ENCODE data around the gene LDAH. TPM values are rescaled to one million over a fixed set of nuclear protein-coding genes. Genes with fewer than 3 reads are reported as not detected.

Gene LDAH
- total and polyA plus RNA-seq, 2 donors (not counting 1 experiment from before 2014, with no cell fraction given), result 9.0 to 31.3 TPM

- TF ChIP-seq EZH2 (IDR thresholded peaks at IDR 0.05; ENCODE audit: borderline replicate concordance, insufficient read depth, low read depth, low read length, poor library complexity, severe bottlenecking), result no peak
- TF ChIP-seq CTCF (IDR thresholded peaks at IDR 0.05), result no peak
- Mint-ChIP-seq H3K4me3 (peak overlapping the region; percentile 23), H3K9me3 (ENCODE audit: insufficient read depth) (no peaks in the 10 kb centered on the region), H3K4me1 (peaks cover 50% of the 10 kb centered on the region), H3K27me3 (peaks cover 8% of the 10 kb centered on the region), H3K27ac (peak overlapping the region; percentile 46)
- peaks cover 3% of the 10 kb centered on the region for H3K79me2 ChIP-seq (ENCODE audit: control insufficient read depth, insufficient read depth, low read length)
- no peak overlapping the region for H3K4me3 ChIP-seq (ENCODE audit: control extremely low read depth in 1 of 5, extremely low read depth in 1 of 5, insufficient read depth in 1 of 5, low read depth in 2 of 5, low read length in 4 of 5)
- peak; percentile 33 for DNase-seq
- no peak overlapping the region for H3K27ac ChIP-seq (ENCODE audit: low read length in 2 of 2)
- peaks cover 0 to 11% of the 10 kb centered on the region in 2 experiments for H3K36me3 ChIP-seq (replicated peaks in 1 of 2; ENCODE audit: control extremely low read depth in 1 of 2, control insufficient read depth in 1 of 2, extremely low read depth in 1 of 2, insufficient read depth in 2 of 2, low read length in 1 of 2)
- CTCF ChIA-PET, result interaction anchor here (1.0 to 1.5 kb wide), 2 partner anchors 8 to 294 kb away, joined by 4 to 9 read pairs; no protein-coding TSS in a partner anchor
- peaks cover 0 to 68% (median 22%) of the 10 kb centered on the region in 4 experiments for H3K27me3 ChIP-seq (replicated peaks in 1 of 4; ENCODE audit: control extremely low read depth in 1 of 4, control insufficient read depth in 3 of 4, insufficient read depth in 4 of 4, low read length in 3 of 4)
- intact Hi-C loops (cut with micrococcal nuclease), result no loop called here
- POLR2A ChIA-PET, result no interaction called here
- H3K9ac ChIP-seq (ENCODE audit: low read length), result no peak overlapping the region
- H3K4me1 ChIP-seq (ENCODE audit: control insufficient read depth in 2 of 2, insufficient read depth in 2 of 2, low read length in 2 of 2), result peaks cover 41 to 79% of the 10 kb centered on the region in 2 donors
- no peak overlapping the region for H2AFZ ChIP-seq (ENCODE audit: insufficient read depth, low read depth, low read length, poor library complexity, severe bottlenecking)
- 51% methylated on average over 45 of the region's 45 CpGs for WGBS (ENCODE audit: insufficient coverage)
- ATAC-seq (ENCODE audit: low read depth), result no peak
- peaks cover 0 to 28% (median 0%) of the 10 kb centered on the region in 3 donors for H3K9me3 ChIP-seq (ENCODE audit: control extremely low read depth in 1 of 3, control insufficient read depth in 2 of 3, insufficient read depth in 1 of 3, low read length in 2 of 3)
- H4K20me1 ChIP-seq (ENCODE audit: control insufficient read depth, insufficient read depth, low read length, poor library complexity, severe bottlenecking), result no peaks in the 10 kb centered on the region
- peak overlapping the region; percentile 21 for H3K4me2 ChIP-seq (replicated peaks; ENCODE audit: low read depth, low read length, poor library complexity, severe bottlenecking)
Measured at GRCh38 chr2:20669562-20670314, 153.2 kb downstream of the LDAH start.

GRCh38 chr2:20668871-20669475, 153.9 kb downstream of the LDAH start:
- H3K9me3 ChIP-seq (ENCODE audit: control extremely low read depth in 1 of 3, control insufficient read depth in 2 of 3, insufficient read depth in 1 of 3, low read length in 2 of 3), result peaks cover 0 to 28% (median 0%) of the 10 kb centered on the region in 3 donors
- no peaks in the 10 kb centered on the region for H4K20me1 ChIP-seq (ENCODE audit: control insufficient read depth, insufficient read depth, low read length, poor library complexity, severe bottlenecking)
- ChIA-PET POLR2A (no interaction called here), CTCF (interaction anchor here (1.0 kb wide), 1 partner anchor 294 kb away, joined by 4 read pairs; no protein-coding TSS in a partner anchor)
- no peak overlapping the region for H2AFZ ChIP-seq (ENCODE audit: insufficient read depth, low read depth, low read length, poor library complexity, severe bottlenecking)
- H3K27me3 ChIP-seq (replicated peaks in 1 of 4; ENCODE audit: control extremely low read depth in 1 of 4, control insufficient read depth in 3 of 4, insufficient read depth in 4 of 4, low read length in 3 of 4), result peaks cover 0 to 72% (median 23%) of the 10 kb centered on the region in 4 experiments
- no peak overlapping the region for H3K4me3 Mint-ChIP-seq
- H3K4me2 ChIP-seq (replicated peaks; ENCODE audit: low read depth, low read length, poor library complexity, severe bottlenecking), result peak overlapping the region; percentile 80
- intact Hi-C loops (cut with micrococcal nuclease), result no loop called here
- no peak for ATAC-seq (ENCODE audit: low read depth)
- H3K36me3 ChIP-seq (replicated peaks in 1 of 2; ENCODE audit: control extremely low read depth in 1 of 2, control insufficient read depth in 1 of 2, extremely low read depth in 1 of 2, insufficient read depth in 2 of 2, low read length in 1 of 2), result peaks cover 0 to 11% of the 10 kb centered on the region in 2 experiments
- 83% methylated on average over 2 of the region's 8 CpGs for WGBS (ENCODE audit: insufficient coverage)
- H3K27ac ChIP-seq (ENCODE audit: low read length in 2 of 2), result no peak overlapping the region
- TF ChIP-seq CTCF (IDR thresholded peaks at IDR 0.05) (no peak), EZH2 (IDR thresholded peaks at IDR 0.05; ENCODE audit: borderline replicate concordance, insufficient read depth, low read depth, low read length, poor library complexity, severe bottlenecking) (no peak)
- H3K4me1 ChIP-seq (ENCODE audit: control insufficient read depth in 2 of 2, insufficient read depth in 2 of 2, low read length in 2 of 2), result peaks cover 41 to 72% of the 10 kb centered on the region in 2 donors
- H3K79me2 ChIP-seq (ENCODE audit: control insufficient read depth, insufficient read depth, low read length), result peaks cover 3% of the 10 kb centered on the region
- H3K27ac Mint-ChIP-seq, result peak overlapping the region; percentile 59
- H3K27me3 Mint-ChIP-seq, result peaks cover 9% of the 10 kb centered on the region
- peaks cover 43% of the 10 kb centered on the region for H3K4me1 Mint-ChIP-seq
- H3K4me3 ChIP-seq (ENCODE audit: control extremely low read depth in 1 of 5, extremely low read depth in 1 of 5, insufficient read depth in 1 of 5, low read depth in 2 of 5, low read length in 4 of 5), result no peak overlapping the region
- peak; percentile 22 for DNase-seq
- no peaks in the 10 kb centered on the region for H3K9me3 Mint-ChIP-seq (ENCODE audit: insufficient read depth)
- no peak overlapping the region for H3K9ac ChIP-seq (ENCODE audit: low read length)
